Measurements from ENCODE around the gene ZC3H18.

- no peak for TF ChIP-seq CTCF (IDR thresholded peaks at IDR 0.05)
- no peak for TF ChIP-seq POLR2AphosphoS5 (IDR thresholded peaks at IDR 0.05; ENCODE audit: insufficient read depth in 1 of 2, low read depth in 1 of 2)
- TF ChIP-seq POLR2A (IDR thresholded peaks at IDR 0.05) = no peak
Measured at GRCh38 chr16:88626646-88627045, 56.4 kb downstream of the ZC3H18 start.
